LNCaP clone FGC (cell line): ENCODE results near the gene DHX40.

Experiments
- DNase-seq: peaks from one replicate; pipeline ENCODE4 v3.0.0-alpha.2; 2011; ENCODE audit warnings: low read depth
- H3K4me3 ChIP-seq: 2 replicates; pipeline ENCODE4 v1.5.1; 2011; ENCODE audit warnings: mild to moderate bottlenecking, low read depth, low read length, control low read depth
- TF ChIP-seq, protein P1 (sequence below): IDR thresholded peaks from 2 replicates; pipeline ENCODE4 v1.5.1; 2012; ENCODE audit warnings: mild to moderate bottlenecking; ENCODE audit not compliant: control insufficient read depth, insufficient read depth; ENCODE audit errors: extremely low read depth

The DHX40 gene

GRCh38 chr17:59607061-59607460 lies 41.7 kb downstream of the DHX40 start:
- no peak overlapping the region for H3K4me3 ChIP-seq
- TF ChIP-seq, protein P1, sequence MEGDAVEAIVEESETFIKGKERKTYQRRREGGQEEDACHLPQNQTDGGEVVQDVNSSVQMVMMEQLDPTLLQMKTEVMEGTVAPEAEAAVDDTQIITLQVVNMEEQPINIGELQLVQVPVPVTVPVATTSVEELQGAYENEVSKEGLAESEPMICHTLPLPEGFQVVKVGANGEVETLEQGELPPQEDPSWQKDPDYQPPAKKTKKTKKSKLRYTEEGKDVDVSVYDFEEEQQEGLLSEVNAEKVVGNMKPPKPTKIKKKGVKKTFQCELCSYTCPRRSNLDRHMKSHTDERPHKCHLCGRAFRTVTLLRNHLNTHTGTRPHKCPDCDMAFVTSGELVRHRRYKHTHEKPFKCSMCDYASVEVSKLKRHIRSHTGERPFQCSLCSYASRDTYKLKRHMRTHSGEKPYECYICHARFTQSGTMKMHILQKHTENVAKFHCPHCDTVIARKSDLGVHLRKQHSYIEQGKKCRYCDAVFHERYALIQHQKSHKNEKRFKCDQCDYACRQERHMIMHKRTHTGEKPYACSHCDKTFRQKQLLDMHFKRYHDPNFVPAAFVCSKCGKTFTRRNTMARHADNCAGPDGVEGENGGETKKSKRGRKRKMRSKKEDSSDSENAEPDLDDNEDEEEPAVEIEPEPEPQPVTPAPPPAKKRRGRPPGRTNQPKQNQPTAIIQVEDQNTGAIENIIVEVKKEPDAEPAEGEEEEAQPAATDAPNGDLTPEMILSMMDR, result no peak
- no peak for DNase-seq

DNA sequence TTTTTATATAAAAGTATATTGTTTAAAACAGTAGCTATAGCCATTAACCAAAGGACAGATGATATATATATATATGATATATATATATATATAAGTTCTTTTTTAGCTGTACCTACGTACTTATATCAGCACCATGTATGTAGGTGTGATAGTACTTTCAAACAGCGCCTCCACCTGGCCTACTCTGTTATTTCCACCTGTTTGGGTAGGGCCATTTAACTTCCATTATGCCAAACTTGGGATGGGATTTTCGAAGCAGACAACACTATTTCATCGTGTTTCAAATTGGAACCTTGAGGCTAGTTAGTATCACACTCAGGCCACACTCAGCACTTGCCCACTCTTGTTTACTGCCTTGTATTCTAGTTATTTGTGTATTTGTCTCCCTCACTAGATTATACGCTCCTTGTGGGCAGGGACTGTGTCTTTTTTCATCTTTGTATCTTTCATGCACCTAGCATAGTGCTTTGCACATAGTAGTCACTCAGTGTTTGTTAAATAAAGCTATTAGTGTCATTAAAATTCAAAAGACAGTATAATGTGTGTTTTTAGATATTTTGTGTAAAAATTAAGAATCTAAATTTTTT lies 42.5 kb downstream of the DHX40 start:
- TF ChIP-seq, protein P1, result 0 out of 2 replicates have a peak, but pooled peaks have one; percentile 14
- DNase-seq, result no peak
- H3K4me3 ChIP-seq, result no peak overlapping the region

DNA sequence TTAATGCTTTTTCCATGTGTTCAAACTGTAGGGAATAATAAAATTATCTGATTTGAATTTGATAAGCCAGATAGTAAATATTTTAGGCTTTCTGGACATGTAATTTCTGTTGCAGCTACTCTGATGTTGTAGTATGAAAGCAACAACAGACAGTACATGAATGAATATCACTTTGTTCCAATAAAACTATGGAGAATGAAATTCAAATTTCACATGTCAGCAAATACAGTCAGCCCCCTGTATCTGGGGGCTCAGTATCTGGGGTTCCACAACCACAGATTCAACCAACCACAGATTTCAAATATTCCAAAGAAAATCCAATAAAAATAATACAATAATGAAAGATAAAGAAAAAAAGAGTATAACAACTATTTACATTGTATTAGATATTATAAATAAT lies 46.1 kb downstream of the DHX40 start:
- DNase-seq, result no peak
- TF ChIP-seq, protein P1, result no peak
- H3K4me3 ChIP-seq, result no peak overlapping the region

DNA sequence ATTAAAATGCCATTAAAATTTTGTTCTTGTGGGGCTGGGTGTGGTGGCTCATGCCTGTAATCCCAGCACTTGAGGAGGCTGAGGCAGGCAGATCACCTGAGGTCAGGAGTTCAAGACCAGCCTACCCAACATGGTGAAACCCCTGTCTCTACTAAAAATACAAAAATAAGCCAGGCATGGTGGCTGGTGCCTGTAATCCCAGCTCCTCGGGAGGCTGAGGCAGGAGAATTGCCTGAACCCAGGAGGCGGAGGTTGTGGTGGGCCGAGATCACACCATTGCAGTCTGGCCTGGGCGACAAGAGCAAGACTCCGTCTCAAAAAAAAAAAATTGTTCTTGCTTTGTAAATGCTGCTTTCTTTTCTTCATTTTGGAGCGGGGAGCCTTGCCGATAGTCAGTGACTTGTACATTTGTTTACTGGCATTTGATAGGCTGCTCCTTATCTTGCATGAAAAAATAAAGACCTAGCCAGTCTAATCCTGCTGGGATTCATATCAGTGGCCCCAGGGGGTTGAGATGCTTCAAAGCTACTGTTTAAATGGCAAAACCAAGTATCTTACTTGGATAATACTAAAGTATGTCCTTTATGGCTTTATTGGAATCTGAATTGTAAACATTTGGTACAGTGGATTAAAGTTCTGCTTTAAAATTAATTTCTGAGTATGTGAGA lies 51.0 kb downstream of the DHX40 start:
- no peak for DNase-seq
- no peak overlapping the region for H3K4me3 ChIP-seq
- TF ChIP-seq, protein P1, result no peak

DNA sequence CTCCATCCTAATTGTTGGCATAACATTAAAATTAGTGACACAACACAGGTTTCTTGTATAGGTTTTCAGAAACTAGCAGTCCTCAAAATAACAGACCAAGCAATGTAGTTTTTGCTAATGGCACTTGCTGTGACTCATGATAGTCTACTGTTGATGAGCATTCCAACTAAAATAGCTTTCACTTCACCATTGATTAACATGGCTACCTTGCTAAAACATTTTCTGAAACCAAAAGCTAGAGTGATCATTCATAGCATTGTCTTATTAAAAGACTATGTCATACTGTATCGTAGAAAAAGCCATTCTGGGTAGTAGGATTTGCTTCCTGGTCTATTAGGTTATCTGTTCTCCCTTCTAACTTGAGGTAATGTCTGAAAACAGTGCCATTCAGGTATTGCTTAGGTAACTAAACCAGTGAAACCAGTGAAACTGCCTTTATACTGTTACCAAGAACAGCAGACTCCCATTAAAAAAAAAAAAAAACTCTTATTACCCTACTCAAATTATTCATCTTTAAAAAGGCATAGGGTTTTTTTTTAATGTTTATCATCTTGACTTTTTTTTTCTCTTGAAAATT lies 51.8 kb downstream of the DHX40 start:
- DNase-seq, result peak; percentile 71
- H3K4me3 ChIP-seq, result no peak overlapping the region
- TF ChIP-seq, protein P1, result no peak

GRCh38 chr17:59619035-59619297 lies 53.6 kb downstream of the DHX40 start:
- DNase-seq, result no peak
- TF ChIP-seq, protein P1, result no peak
- peak overlapping the region; percentile 87 for H3K4me3 ChIP-seq
